Calu3 (cell line): ENCODE results near the gene IFT57. TPM values are rescaled to one million over a fixed set of nuclear protein-coding genes. Genes with fewer than 3 reads are reported as not detected.

Experiments used
- BruUV-seq: library from RNA; stranded (reverse); fragments of 400-500 nt; replicated peaks from 2 replicates; lab custom pipeline; 2021; lab: Mats Ljungman, UMichigan
- CTCF ChIA-PET: fragments of 300-600 bp; sonication (Branson Sonifier 250); formaldehyde crosslinking; loops from one replicate; lab custom pipeline; 2022; ENCODE audit warnings: antibody characterized with exemption; lab: Charles Lee
- DNase-seq: peaks from one replicate; pipeline ENCODE4 v3.0.0; 2022
- H3K27ac Mint-ChIP-seq: one replicate; pipeline ENCODE4 v1.8.0; 2022; ENCODE audit warnings: mixed read lengths; ENCODE audit not compliant: unreplicated experiment
- H3K27me3 Mint-ChIP-seq: one replicate; pipeline ENCODE4 v1.8.0; 2022; ENCODE audit warnings: mixed read lengths; ENCODE audit not compliant: unreplicated experiment
- H3K36me3 Mint-ChIP-seq: one replicate; pipeline ENCODE4 v1.8.0; 2022; ENCODE audit warnings: mild to moderate bottlenecking, moderate library complexity, mixed read lengths; ENCODE audit not compliant: insufficient read depth, unreplicated experiment
- H3K4me1 Mint-ChIP-seq: one replicate; pipeline ENCODE4 v1.8.0; 2022; ENCODE audit warnings: mild to moderate bottlenecking, low read depth, mixed read lengths; ENCODE audit not compliant: unreplicated experiment
- H3K4me3 Mint-ChIP-seq: one replicate; pipeline ENCODE4 v1.8.0; 2022; ENCODE audit warnings: mild to moderate bottlenecking, low read depth, moderate library complexity, mixed read lengths; ENCODE audit not compliant: unreplicated experiment
- H3K9me3 Mint-ChIP-seq: one replicate; pipeline ENCODE4 v1.8.0; 2022; ENCODE audit warnings: low read depth, mixed read lengths; ENCODE audit not compliant: unreplicated experiment
- intact Hi-C: fragments of 100-400 bp; cut with micrococcal nuclease; formaldehyde crosslinking; loops from one replicate; pipeline ENCODE4 v1.10.0; 2022; ENCODE audit not compliant: unreplicated experiment
- total RNA-seq: library from RNA; stranded (reverse); gene quantifications from 2 replicates; pipeline ENCODE4 v1.2.3, GENCODE V29; 2022
- TF ChIP-seq, protein P1 (sequence below): fragments of 200-600 bp; IDR thresholded peaks from one replicate; pipeline ENCODE4 v1.8.0; 2022; ENCODE audit warnings: antibody characterized with exemption; ENCODE audit not compliant: unreplicated experiment

IFT57 gene
- total RNA-seq, 1 experiment from 2014 or later: 35.4 TPM

DNA sequence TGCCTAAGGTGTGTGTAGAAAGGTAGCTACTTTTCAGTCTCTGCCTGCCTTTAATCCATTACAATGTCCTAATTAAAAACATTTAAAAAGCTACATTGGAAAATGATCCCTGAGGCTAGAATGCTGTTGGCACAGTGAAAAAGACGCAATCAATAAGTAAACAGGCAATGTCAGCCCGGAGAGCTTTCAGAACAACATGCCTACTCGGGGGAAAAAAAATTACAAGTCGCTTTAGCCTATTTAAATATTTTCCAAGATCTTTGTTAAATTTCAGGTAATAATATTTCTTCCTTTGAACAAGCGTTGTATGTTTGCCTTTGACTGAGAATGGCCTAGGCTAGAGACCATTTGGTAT is 84.8 kb downstream of the IFT57 start:
- DNase-seq: no peak
- BruUV-seq: TSS peak; percentile 28
- Mint-ChIP-seq H3K27ac (peak overlapping the region; percentile 89), H3K27me3 (no peaks in the 10 kb centered on the region), H3K4me3 (peak overlapping the region; percentile 43), H3K36me3 (peaks cover 22% of the 10 kb centered on the region), H3K9me3 (peaks cover 4% of the 10 kb centered on the region), H3K4me1 (peaks cover 49% of the 10 kb centered on the region)
- TF ChIP-seq, protein P1, sequence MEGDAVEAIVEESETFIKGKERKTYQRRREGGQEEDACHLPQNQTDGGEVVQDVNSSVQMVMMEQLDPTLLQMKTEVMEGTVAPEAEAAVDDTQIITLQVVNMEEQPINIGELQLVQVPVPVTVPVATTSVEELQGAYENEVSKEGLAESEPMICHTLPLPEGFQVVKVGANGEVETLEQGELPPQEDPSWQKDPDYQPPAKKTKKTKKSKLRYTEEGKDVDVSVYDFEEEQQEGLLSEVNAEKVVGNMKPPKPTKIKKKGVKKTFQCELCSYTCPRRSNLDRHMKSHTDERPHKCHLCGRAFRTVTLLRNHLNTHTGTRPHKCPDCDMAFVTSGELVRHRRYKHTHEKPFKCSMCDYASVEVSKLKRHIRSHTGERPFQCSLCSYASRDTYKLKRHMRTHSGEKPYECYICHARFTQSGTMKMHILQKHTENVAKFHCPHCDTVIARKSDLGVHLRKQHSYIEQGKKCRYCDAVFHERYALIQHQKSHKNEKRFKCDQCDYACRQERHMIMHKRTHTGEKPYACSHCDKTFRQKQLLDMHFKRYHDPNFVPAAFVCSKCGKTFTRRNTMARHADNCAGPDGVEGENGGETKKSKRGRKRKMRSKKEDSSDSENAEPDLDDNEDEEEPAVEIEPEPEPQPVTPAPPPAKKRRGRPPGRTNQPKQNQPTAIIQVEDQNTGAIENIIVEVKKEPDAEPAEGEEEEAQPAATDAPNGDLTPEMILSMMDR: no peak
- CTCF ChIA-PET: interaction anchor here (0.5 to 0.8 kb wide), 4 partner anchors 16 to 305 kb away, joined by 3 to 6 read pairs (median 3); no protein-coding TSS in a partner anchor
- intact Hi-C loops: loop anchor here (10.0 kb wide), 1 partner anchor 143 kb away; no protein-coding TSS in a partner anchor

DNA sequence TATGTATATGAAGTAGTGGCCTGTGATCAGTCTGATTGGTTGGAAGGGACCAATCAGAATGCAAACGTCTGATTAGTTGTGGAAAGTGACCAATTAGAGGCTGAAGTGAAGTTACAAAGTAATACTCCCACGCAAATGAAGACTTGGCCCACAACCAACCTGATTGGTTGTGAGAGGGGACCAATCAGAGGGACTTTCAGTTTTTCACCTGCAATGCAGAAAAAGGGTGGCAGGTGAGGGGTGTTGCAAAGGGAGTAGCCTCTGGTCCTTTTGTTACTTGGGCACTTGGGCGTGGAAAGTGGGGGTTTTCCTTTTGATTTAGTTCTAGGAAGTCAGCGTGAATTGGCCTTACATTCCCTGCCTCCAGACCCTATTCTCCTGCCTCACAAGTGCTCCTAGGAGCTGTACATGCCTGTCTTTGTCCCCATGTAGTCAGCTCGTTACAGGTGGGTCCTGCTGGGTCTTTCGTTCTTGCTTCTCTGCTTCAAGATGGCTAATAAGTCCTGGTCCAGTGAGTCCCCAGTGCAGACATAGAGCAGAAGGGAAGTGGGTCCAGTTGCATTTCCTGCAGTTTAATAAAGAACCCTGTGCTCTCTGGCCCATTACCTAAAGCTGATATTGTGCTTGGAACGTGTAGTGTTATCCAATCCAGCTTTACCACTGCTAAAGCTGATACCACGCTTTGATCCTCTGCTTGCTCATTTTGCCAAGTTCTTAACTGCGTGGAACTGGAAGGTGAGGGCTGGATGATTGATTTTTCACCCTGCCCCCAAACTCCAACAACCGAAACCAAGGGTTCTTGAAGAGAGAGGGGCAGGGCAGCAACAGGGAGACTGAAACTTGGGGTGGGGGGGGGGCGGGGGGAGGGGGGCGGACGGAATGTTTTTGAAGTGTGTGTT is 85.4 kb downstream of the IFT57 start:
- Mint-ChIP-seq H3K36me3 (peaks cover 22% of the 10 kb centered on the region), H3K4me3 (peak overlapping the region; percentile 43), H3K4me1 (peaks cover 55% of the 10 kb centered on the region), H3K9me3 (peaks cover 2% of the 10 kb centered on the region), H3K27me3 (no peaks in the 10 kb centered on the region), H3K27ac (peak overlapping the region; percentile 89)
- DNase-seq: peak; percentile 59
- TSS peak; percentile 67 for BruUV-seq
- CTCF ChIA-PET: interaction anchor here (0.8 kb wide), 2 partner anchors 16 to 214 kb away, joined by 3 to 6 read pairs; no protein-coding TSS in a partner anchor
- TF ChIP-seq, protein P1: no peak
- intact Hi-C loops: loop anchor here (10.0 kb wide), 1 partner anchor 142 kb away; no protein-coding TSS in a partner anchor

DNA sequence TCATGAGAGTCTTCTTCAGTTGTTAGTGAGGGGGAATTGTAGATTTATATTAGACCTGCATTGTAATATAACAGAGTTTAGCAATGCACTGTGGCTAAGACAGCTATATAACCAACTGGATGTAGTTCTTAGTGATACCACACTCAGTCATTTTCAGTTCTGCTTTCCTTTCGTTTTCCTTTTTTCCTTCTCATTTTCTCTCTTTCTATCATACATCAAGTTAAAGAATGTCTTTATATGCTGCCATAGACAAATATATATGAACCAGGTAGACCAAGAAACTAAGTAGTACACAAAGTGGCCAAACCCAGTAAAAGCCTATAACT is 87.7 kb downstream of the IFT57 start:
- H3K9me3 Mint-ChIP-seq: no peaks in the 10 kb centered on the region
- CTCF ChIA-PET: interaction anchor here (2.9 kb wide), 1 partner anchor 33 kb away, joined by 7 read pairs; no protein-coding TSS in a partner anchor
- peaks cover 69% of the 10 kb centered on the region for H3K4me1 Mint-ChIP-seq
- H3K27ac Mint-ChIP-seq: peak overlapping the region; percentile 56
- no peaks in the 10 kb centered on the region for H3K27me3 Mint-ChIP-seq
- no TSS peak for BruUV-seq
- TF ChIP-seq, protein P1: no peak
- H3K36me3 Mint-ChIP-seq: peaks cover 22% of the 10 kb centered on the region
- intact Hi-C loops: loop anchor here (5.0 to 10.0 kb wide), 2 partner anchors 37 to 140 kb away; no protein-coding TSS in a partner anchor
- H3K4me3 Mint-ChIP-seq: peak overlapping the region; percentile 6
- DNase-seq: no peak

DNA sequence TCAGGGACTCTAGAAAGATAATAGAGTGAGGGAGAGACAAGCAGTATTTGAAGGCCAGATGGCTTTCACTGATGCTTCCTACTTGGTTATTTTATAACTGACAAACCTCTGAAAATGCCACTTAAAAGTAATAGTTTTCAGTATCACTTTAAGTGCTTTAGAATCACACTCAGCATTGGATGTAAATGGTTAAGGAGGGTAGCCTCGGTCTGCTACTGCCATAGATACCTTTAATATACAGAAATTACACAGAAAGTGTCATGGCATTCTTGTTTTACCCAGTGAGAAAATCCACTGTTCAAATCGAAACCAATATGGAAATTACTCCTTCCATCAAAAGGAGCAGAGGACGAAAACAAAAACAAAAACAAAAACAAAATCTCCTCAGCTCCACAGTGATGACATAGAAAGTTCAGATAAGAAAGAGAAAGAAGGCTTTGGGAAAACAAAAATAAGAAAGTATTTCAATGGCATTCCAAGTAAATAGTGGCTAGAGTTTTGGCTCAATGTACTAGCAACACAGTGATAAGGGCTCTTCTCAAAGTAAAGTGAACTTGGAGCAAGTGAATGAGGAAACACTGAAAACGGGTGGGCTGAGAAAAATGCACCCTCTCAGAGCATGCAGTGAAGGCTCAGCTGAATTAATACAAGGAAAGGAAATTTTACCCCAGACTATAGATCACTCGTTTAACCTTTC is 88.2 kb downstream of the IFT57 start:
- Mint-ChIP-seq H3K9me3 (no peaks in the 10 kb centered on the region), H3K36me3 (peaks cover 22% of the 10 kb centered on the region), H3K27ac (peak overlapping the region; percentile 56), H3K4me3 (peak overlapping the region; percentile 6), H3K27me3 (no peaks in the 10 kb centered on the region), H3K4me1 (peaks cover 69% of the 10 kb centered on the region)
- CTCF ChIA-PET: interaction anchor here (0.5 to 2.9 kb wide), 2 partner anchors 33 to 35 kb away, joined by 3 to 7 read pairs; no protein-coding TSS in a partner anchor
- intact Hi-C loops: loop anchor here (5.0 to 10.0 kb wide), 2 partner anchors 37 to 139 kb away; no protein-coding TSS in a partner anchor
- DNase-seq: no peak
- no TSS peak for BruUV-seq
- TF ChIP-seq, protein P1: no peak
